Measurements from ENCODE around the gene SLIT1. TPM values are rescaled to one million over a fixed set of nuclear protein-coding genes. Genes with fewer than 3 reads are reported as not detected.

SLIT1 gene
- total RNA-seq, 1 experiment from 2014 or later, result 0.41 TPM

- H3K36me3 Mint-ChIP-seq (ENCODE audit: insufficient read depth, unreplicated experiment), result peaks cover 5% of the 10 kb centered on the region
- no peaks in the 10 kb centered on the region for H3K4me1 Mint-ChIP-seq (ENCODE audit: low read depth, unreplicated experiment)
- Histone ChIP-seq H3K9me3 (no peaks in the 10 kb centered on the region), H3K4me1 (no peaks in the 10 kb centered on the region; the same call in 1 of the 2 replicates), H3K4me3 (ENCODE audit: low read depth, low read length) (no peak overlapping the region), H3K36me3 (ENCODE audit: control insufficient read depth, insufficient read depth, low read length) (no peaks in the 10 kb centered on the region), H3K27me3 (replicated peaks; ENCODE audit: control insufficient read depth, insufficient read depth, low read length) (no peaks in the 10 kb centered on the region)
- no peaks in the 10 kb centered on the region for H3K9me3 Mint-ChIP-seq (ENCODE audit: unreplicated experiment)
- no peak for DNase-seq
- CTCF ChIA-PET, result no interaction called here
- no peak for TF ChIP-seq CTCF (IDR thresholded peaks at IDR 0.05; ENCODE audit: insufficient read depth in 1 of 2, low read depth in 1 of 2, low read length in 1 of 2, severe bottlenecking in 1 of 2, unreplicated experiment in 1 of 2)
- POLR2A ChIA-PET, result no interaction called here
- H3K27me3 Mint-ChIP-seq (ENCODE audit: insufficient read depth, unreplicated experiment), result peaks cover 5% of the 10 kb centered on the region
- H3K4me3 Mint-ChIP-seq (ENCODE audit: unreplicated experiment), result no peak overlapping the region
- no peak overlapping the region for H3K27ac Mint-ChIP-seq (ENCODE audit: unreplicated experiment)
- BruUV-seq (replicated peaks), result no TSS peak
- intact Hi-C loops (cut with micrococcal nuclease; ENCODE audit: unreplicated experiment), result no loop called here
These were observed 50.3 kb downstream of the SLIT1 start for GRCh38 chr10:97135464-97135863.

- Mint-ChIP-seq H3K27me3 (ENCODE audit: insufficient read depth, unreplicated experiment) (peaks cover 5% of the 10 kb centered on the region), H3K9me3 (ENCODE audit: unreplicated experiment) (no peaks in the 10 kb centered on the region), H3K36me3 (ENCODE audit: insufficient read depth, unreplicated experiment) (peaks cover 5% of the 10 kb centered on the region), H3K4me3 (ENCODE audit: unreplicated experiment) (no peak overlapping the region), H3K4me1 (ENCODE audit: low read depth, unreplicated experiment) (no peaks in the 10 kb centered on the region), H3K27ac (ENCODE audit: unreplicated experiment) (no peak overlapping the region)
- Histone ChIP-seq H3K4me1 (no peaks in the 10 kb centered on the region; the same call in 1 of the 2 replicates), H3K36me3 (ENCODE audit: control insufficient read depth, insufficient read depth, low read length) (no peaks in the 10 kb centered on the region), H3K4me3 (ENCODE audit: low read depth, low read length) (no peak overlapping the region), H3K9me3 (no peaks in the 10 kb centered on the region), H3K27me3 (replicated peaks; ENCODE audit: control insufficient read depth, insufficient read depth, low read length) (no peaks in the 10 kb centered on the region)
- intact Hi-C loops (cut with micrococcal nuclease; ENCODE audit: unreplicated experiment), result no loop called here
- ChIA-PET POLR2A (no interaction called here), CTCF (no interaction called here)
- BruUV-seq (replicated peaks), result no TSS peak
- TF ChIP-seq CTCF (IDR thresholded peaks at IDR 0.05; ENCODE audit: insufficient read depth in 1 of 2, low read depth in 1 of 2, low read length in 1 of 2, severe bottlenecking in 1 of 2, unreplicated experiment in 1 of 2), result no peak
- no peak for DNase-seq
These were observed 50.8 kb downstream of the SLIT1 start for GRCh38 chr10:97134983-97135382.

GRCh38 chr10:97134110-97134509 lies 51.6 kb downstream of the SLIT1 start:
- H3K4me1 Mint-ChIP-seq (ENCODE audit: low read depth, unreplicated experiment), result no peaks in the 10 kb centered on the region
- ChIA-PET POLR2A (no interaction called here), CTCF (no interaction called here)
- DNase-seq, result no peak
- intact Hi-C loops (cut with micrococcal nuclease; ENCODE audit: unreplicated experiment), result no loop called here
- no peaks in the 10 kb centered on the region for H3K9me3 ChIP-seq
- BruUV-seq (replicated peaks), result no TSS peak
- peaks cover 5% of the 10 kb centered on the region for H3K36me3 Mint-ChIP-seq (ENCODE audit: insufficient read depth, unreplicated experiment)
- no peaks in the 10 kb centered on the region for H3K9me3 Mint-ChIP-seq (ENCODE audit: unreplicated experiment)
- H3K27me3 ChIP-seq (replicated peaks; ENCODE audit: control insufficient read depth, insufficient read depth, low read length), result no peaks in the 10 kb centered on the region
- H3K27ac Mint-ChIP-seq (ENCODE audit: unreplicated experiment), result no peak overlapping the region
- H3K27me3 Mint-ChIP-seq (ENCODE audit: insufficient read depth, unreplicated experiment), result peaks cover 5% of the 10 kb centered on the region
- no peak for TF ChIP-seq CTCF (IDR thresholded peaks at IDR 0.05; ENCODE audit: insufficient read depth in 1 of 2, low read depth in 1 of 2, low read length in 1 of 2, severe bottlenecking in 1 of 2, unreplicated experiment in 1 of 2)
- no peaks in the 10 kb centered on the region for H3K4me1 ChIP-seq
- H3K4me3 ChIP-seq (ENCODE audit: low read depth, low read length), result no peak overlapping the region
- no peaks in the 10 kb centered on the region for H3K36me3 ChIP-seq (ENCODE audit: control insufficient read depth, insufficient read depth, low read length)
- H3K4me3 Mint-ChIP-seq (ENCODE audit: unreplicated experiment), result no peak overlapping the region

Data from Caco-2 (cell line).